Keratinocyte (primary cell): Measurements from ENCODE around the gene HES7. TPM values are rescaled to one million over a fixed set of nuclear protein-coding genes. Genes with fewer than 3 reads are reported as not detected.
A peak's percentile ranks its signal among the peaks of the same experiment; 100 is the strongest.

ENCODE experiments used
- DNase-seq: peaks from one replicate; pipeline ENCODE4 v3.0.0-alpha.2; 2011; ENCODE audit warnings: low read depth, missing footprints, low spot score
- FAIRE-seq: peaks from 2 replicates; lab custom pipeline; 2011; peaks lifted over from hg19 to GRCh38; lab: Jason Lieb, UNC
- H2AFZ ChIP-seq: 2 replicates; pipeline ENCODE4 v1.6.0; 2012; ENCODE audit warnings: low read length, control low read depth, inconsistent platforms; ENCODE audit not compliant: control insufficient read depth
- H3K27ac ChIP-seq: 2 replicates; pipeline ENCODE4 v1.5.1; 2011; ENCODE audit warnings: low read length; ENCODE audit not compliant: control insufficient read depth, insufficient read depth
- H3K27me3 ChIP-seq: 3 replicates; pipeline ENCODE4 v1.6.0; 2011; ENCODE audit warnings: low read length; ENCODE audit not compliant: control insufficient read depth, insufficient read depth; ENCODE audit errors: extremely low read depth
- H3K36me3 ChIP-seq, 2 experiments: 2 replicates in 1 of 2; 3 replicates in 1 of 2; pipeline ENCODE4 v1.5.1; 2011; ENCODE audit warnings: low read length in 2 of 2, mild to moderate bottlenecking in 1 of 2; ENCODE audit not compliant: control insufficient read depth in 2 of 2, insufficient read depth in 2 of 2; ENCODE audit errors: extremely low read depth in 1 of 2
- H3K4me1 ChIP-seq: 3 replicates; pipeline ENCODE4 v1.5.1; 2011; ENCODE audit warnings: low read length; ENCODE audit not compliant: control insufficient read depth, insufficient read depth; ENCODE audit errors: extremely low read depth
- H3K4me2 ChIP-seq: 3 replicates; pipeline ENCODE4 v1.6.0; 2011; ENCODE audit warnings: low read depth, low read length; ENCODE audit not compliant: control insufficient read depth, insufficient read depth; ENCODE audit errors: extremely low read depth
- H3K4me3 ChIP-seq, 3 experiments: fragments of 200-600 bp in 1 of 3; sonication (generic) in 1 of 3; 2 replicates in 2 of 3; 3 replicates in 1 of 3; pipeline ENCODE4 v1.5.1; 2011 to 2016; ENCODE audit warnings: low read length in 3 of 3, mild to moderate bottlenecking in 3 of 3, control low read depth in 2 of 3, inconsistent platforms in 1 of 3, low read depth in 1 of 3, mixed read lengths in 1 of 3, mixed run types in 1 of 3, moderate library complexity in 1 of 3; ENCODE audit not compliant: control insufficient read depth in 2 of 3, insufficient read depth in 2 of 3; ENCODE audit errors: extremely low read depth in 1 of 3
- H3K79me2 ChIP-seq: 2 replicates; pipeline ENCODE4 v1.6.0; 2012; ENCODE audit warnings: low read length; ENCODE audit not compliant: control insufficient read depth, insufficient read depth
- H3K9ac ChIP-seq: 3 replicates; pipeline ENCODE4 v1.6.0; 2011; ENCODE audit warnings: low read length; ENCODE audit not compliant: control insufficient read depth, insufficient read depth; ENCODE audit errors: extremely low read depth
- H3K9me1 ChIP-seq: 3 replicates; pipeline ENCODE4 v1.6.0; 2011; ENCODE audit warnings: low read length; ENCODE audit not compliant: control insufficient read depth, insufficient read depth; ENCODE audit errors: extremely low read depth
- H3K9me3 ChIP-seq: 2 replicates; pipeline ENCODE4 v1.5.1; 2012; ENCODE audit warnings: low read depth, low read length; ENCODE audit not compliant: control insufficient read depth
- H4K20me1 ChIP-seq: 3 replicates; pipeline ENCODE4 v1.6.0; 2011; ENCODE audit warnings: low read length; ENCODE audit not compliant: control insufficient read depth, insufficient read depth; ENCODE audit errors: extremely low read depth
- CTCF ChIP-seq, 3 experiments: IDR thresholded peaks in 1 of 3; conservative IDR thresholded peaks in 1 of 3; optimal IDR thresholded peaks in 1 of 3; 2 replicates in 2 of 3; 3 replicates in 1 of 3; pipeline versions ENCODE3 to v1.5.1; 2011; ENCODE audit warnings: low read length in 3 of 3, mild to moderate bottlenecking in 3 of 3, moderate library complexity in 2 of 3, control low read depth in 1 of 3, inconsistent platforms in 1 of 3; ENCODE audit not compliant: insufficient read depth in 2 of 3; ENCODE audit errors: extremely low read depth in 1 of 3
- EZH2 ChIP-seq: IDR thresholded peaks from one replicate; pipeline ENCODE4 v1.6.1; 2012; ENCODE audit warnings: inconsistent platforms, mild to moderate bottlenecking, low read length, moderate library complexity
- dilution Hi-C: fragments of 300-500 bp; cut with MboI; formaldehyde crosslinking; loops from one replicate; pipeline ENCODE4 v1.7.0; 2020; ENCODE audit warnings: low sequenced_read_pairs; ENCODE audit not compliant: extremely low pct_ligation_motif_present
- polyA plus RNA-seq, 5 experiments: library from polyadenylated mRNA; depleted of rRNA in 3 of 5; stranded (reverse) in 3 of 5; stranded (forward) in 1 of 5; unstranded in 1 of 5; fragments of >200 nt; gene quantifications; 1 replicate in 1 of 5; 2 replicates in 3 of 5; 3 replicates in 1 of 5; pipeline versions ENCODE4 v1.2.1 to v1.2.3, GENCODE V29; 2011 to 2012; ENCODE audit warnings: missing spikeins in 2 of 5, low read depth in 1 of 5, low replicate concordance in 1 of 5

HES7 gene
- polyA plus RNA-seq, 1 donor (not counting 4 experiments of a cell fraction or from before 2014, with no cell fraction given): 0.33 TPM

DNA sequence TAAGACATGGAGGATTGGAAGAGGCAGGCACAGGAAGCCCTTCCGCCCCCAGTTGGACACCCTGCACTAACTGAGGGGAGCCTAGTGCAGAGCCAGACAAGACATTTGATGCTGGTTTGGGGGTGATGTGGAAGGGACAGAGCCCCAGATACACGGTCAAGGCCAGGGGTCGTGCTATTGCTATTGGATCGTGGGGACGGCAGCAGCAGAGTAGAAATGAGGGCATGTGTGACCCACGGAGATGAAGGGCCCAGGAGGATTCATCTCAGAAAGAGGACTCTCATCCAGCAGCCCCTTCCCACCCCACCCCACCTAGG, 40.9 kb upstream of the HES7 start:
- no peak for TF ChIP-seq EZH2
- Histone ChIP-seq H3K36me3 (peaks cover 9 to 16% of the 10 kb centered on the region in 2 experiments), H3K9ac (no peak overlapping the region), H2AFZ (peak overlapping the region; percentile 58), H3K27ac (peak overlapping the region; percentile 14), H3K4me1 (peaks cover 35% of the 10 kb centered on the region), H3K79me2 (peaks cover 16% of the 10 kb centered on the region), H4K20me1 (no peaks in the 10 kb centered on the region), H3K4me2 (peak overlapping the region; percentile 22), H3K9me1 (no peaks in the 10 kb centered on the region), H3K27me3 (no peaks in the 10 kb centered on the region), H3K9me3 (no peaks in the 10 kb centered on the region), H3K4me3 (no peak overlapping the region)
- FAIRE-seq (no peak), DNase-seq (no peak)
- dilution Hi-C loops: no loop called here

GRCh38 chr17:8163978-8164814, 40.3 kb upstream of the HES7 start:
- dilution Hi-C loops: no loop called here
- peak overlapping the region; percentile 14 for H3K27ac ChIP-seq
- H2AFZ ChIP-seq: peak overlapping the region; percentile 58
- FAIRE-seq: no peak
- TF ChIP-seq CTCF (optimal IDR thresholded peaks at IDR 0.05 in 1 of 3, IDR thresholded peaks at IDR 0.05 in 1 of 3, conservative IDR thresholded peaks at IDR 0.05 in 1 of 3; ENCODE audit: extremely low read depth in 1 of 3, insufficient read depth in 2 of 3, low read length in 3 of 3) (no peak), EZH2 (no peak)
- H3K4me1 ChIP-seq: peaks cover 35% of the 10 kb centered on the region
- H3K9me1 ChIP-seq: no peaks in the 10 kb centered on the region
- H3K4me2 ChIP-seq: peak overlapping the region; percentile 41
- no peaks in the 10 kb centered on the region for H3K27me3 ChIP-seq
- H4K20me1 ChIP-seq: no peaks in the 10 kb centered on the region
- no peaks in the 10 kb centered on the region for H3K9me3 ChIP-seq
- DNase-seq: no peak
- H3K9ac ChIP-seq: peak overlapping the region; percentile 78
- peak overlapping the region in 1 of 3 experiments; percentile 5 for H3K4me3 ChIP-seq
- H3K79me2 ChIP-seq: peaks cover 18% of the 10 kb centered on the region
- H3K36me3 ChIP-seq: peaks cover 12 to 22% of the 10 kb centered on the region in 2 experiments
